ENCODE data around the gene QKI.

DNA sequence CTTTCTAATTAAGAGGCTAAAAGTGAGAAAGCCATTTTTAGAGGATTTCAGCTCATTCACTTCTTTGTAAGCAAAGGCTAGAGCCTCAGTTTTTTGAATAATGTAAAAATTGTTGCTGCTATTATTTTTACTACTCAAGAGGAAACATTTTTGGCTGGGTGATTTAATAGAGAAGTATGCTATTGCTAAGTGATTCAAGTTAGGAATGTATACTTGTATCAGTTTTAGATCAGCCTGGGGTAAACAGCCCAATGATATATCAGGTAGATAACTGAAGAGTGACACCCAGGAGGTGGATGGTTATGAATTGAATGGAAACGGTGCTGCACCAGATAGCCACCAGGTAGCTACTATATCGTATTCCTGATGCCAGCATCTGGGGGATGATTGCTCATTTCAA lies 9.2 kb downstream of the QKI start:
- TF ChIP-seq, protein P1, sequence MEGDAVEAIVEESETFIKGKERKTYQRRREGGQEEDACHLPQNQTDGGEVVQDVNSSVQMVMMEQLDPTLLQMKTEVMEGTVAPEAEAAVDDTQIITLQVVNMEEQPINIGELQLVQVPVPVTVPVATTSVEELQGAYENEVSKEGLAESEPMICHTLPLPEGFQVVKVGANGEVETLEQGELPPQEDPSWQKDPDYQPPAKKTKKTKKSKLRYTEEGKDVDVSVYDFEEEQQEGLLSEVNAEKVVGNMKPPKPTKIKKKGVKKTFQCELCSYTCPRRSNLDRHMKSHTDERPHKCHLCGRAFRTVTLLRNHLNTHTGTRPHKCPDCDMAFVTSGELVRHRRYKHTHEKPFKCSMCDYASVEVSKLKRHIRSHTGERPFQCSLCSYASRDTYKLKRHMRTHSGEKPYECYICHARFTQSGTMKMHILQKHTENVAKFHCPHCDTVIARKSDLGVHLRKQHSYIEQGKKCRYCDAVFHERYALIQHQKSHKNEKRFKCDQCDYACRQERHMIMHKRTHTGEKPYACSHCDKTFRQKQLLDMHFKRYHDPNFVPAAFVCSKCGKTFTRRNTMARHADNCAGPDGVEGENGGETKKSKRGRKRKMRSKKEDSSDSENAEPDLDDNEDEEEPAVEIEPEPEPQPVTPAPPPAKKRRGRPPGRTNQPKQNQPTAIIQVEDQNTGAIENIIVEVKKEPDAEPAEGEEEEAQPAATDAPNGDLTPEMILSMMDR (IDR thresholded peaks at IDR 0.05) = no peak
- TF ChIP-seq POLR2A (IDR thresholded peaks at IDR 0.05) = no peak
- TF ChIP-seq EP300 (IDR thresholded peaks at IDR 0.05) = no peak
- TF ChIP-seq POLR2AphosphoS5 (IDR thresholded peaks at IDR 0.05) = no peak
